ENCODE data around the gene CITED1. TPM values are rescaled to one million over a fixed set of nuclear protein-coding genes. Genes with fewer than 3 reads are reported as not detected.

The CITED1 gene, protein sequence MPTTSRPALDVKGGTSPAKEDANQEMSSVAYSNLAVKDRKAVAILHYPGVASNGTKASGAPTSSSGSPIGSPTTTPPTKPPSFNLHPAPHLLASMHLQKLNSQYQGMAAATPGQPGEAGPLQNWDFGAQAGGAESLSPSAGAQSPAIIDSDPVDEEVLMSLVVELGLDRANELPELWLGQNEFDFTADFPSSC
- total RNA-seq, result 1.1 TPM in 1 of 2 replicates, not detected in the other
- long read RNA-seq, result 0 reads

GRCh38 chrX:72305286-72306084 is at the start of gene CITED1:
CITED1 (minus strand) TSS chrX:72305914; CDS start chrX:72302869, 3,045 bp downstream.
- no peak within 1 kb of the TSS for H3K27ac Mint-ChIP-seq (ENCODE audit: unreplicated experiment)
- H3K27me3 Mint-ChIP-seq (ENCODE audit: unreplicated experiment), result peaks cover 31% of the 10 kb centered on the region
- peaks cover 23% of the 10 kb centered on the region for H3K4me1 Mint-ChIP-seq (ENCODE audit: unreplicated experiment)
- H3K9me3 Mint-ChIP-seq (ENCODE audit: unreplicated experiment), result no peaks in the 10 kb centered on the region
- TF ChIP-seq CTCF (IDR thresholded peaks at IDR 0.05), result no peak
- DNase-seq (ENCODE audit: extremely low spot score, unreplicated experiment), result peak; percentile 83
- peaks cover 4% of the 10 kb centered on the region for H3K36me3 Mint-ChIP-seq (ENCODE audit: unreplicated experiment)
- H3K4me3 Mint-ChIP-seq (ENCODE audit: unreplicated experiment), result peak within 1 kb of the TSS; percentile 81

- H3K4me1 Mint-ChIP-seq (ENCODE audit: unreplicated experiment), result peaks cover 3% of the 10 kb centered on the region
- TF ChIP-seq CTCF (IDR thresholded peaks at IDR 0.05), result no peak
- no peak overlapping the region for H3K27ac Mint-ChIP-seq (ENCODE audit: unreplicated experiment)
- H3K4me3 Mint-ChIP-seq (ENCODE audit: unreplicated experiment), result no peak overlapping the region
- no peak for DNase-seq (ENCODE audit: extremely low spot score, unreplicated experiment)
- H3K36me3 Mint-ChIP-seq (ENCODE audit: unreplicated experiment), result peaks cover 3% of the 10 kb centered on the region
- H3K9me3 Mint-ChIP-seq (ENCODE audit: unreplicated experiment), result no peaks in the 10 kb centered on the region
- H3K27me3 Mint-ChIP-seq (ENCODE audit: unreplicated experiment), result no peaks in the 10 kb centered on the region
These were observed 47.1 kb upstream of the CITED1 start for GRCh38 chrX:72352786-72353185.

- Mint-ChIP-seq H3K4me1 (ENCODE audit: unreplicated experiment) (peaks cover 3% of the 10 kb centered on the region), H3K36me3 (ENCODE audit: unreplicated experiment) (peaks cover 3% of the 10 kb centered on the region), H3K27ac (ENCODE audit: unreplicated experiment) (no peak overlapping the region), H3K4me3 (ENCODE audit: unreplicated experiment) (no peak overlapping the region), H3K9me3 (ENCODE audit: unreplicated experiment) (no peaks in the 10 kb centered on the region), H3K27me3 (ENCODE audit: unreplicated experiment) (no peaks in the 10 kb centered on the region)
- TF ChIP-seq CTCF (IDR thresholded peaks at IDR 0.05), result no peak
- DNase-seq (ENCODE audit: extremely low spot score, unreplicated experiment), result no peak
These were observed 46.1 kb upstream of the CITED1 start for GRCh38 chrX:72351606-72352334.

DNA sequence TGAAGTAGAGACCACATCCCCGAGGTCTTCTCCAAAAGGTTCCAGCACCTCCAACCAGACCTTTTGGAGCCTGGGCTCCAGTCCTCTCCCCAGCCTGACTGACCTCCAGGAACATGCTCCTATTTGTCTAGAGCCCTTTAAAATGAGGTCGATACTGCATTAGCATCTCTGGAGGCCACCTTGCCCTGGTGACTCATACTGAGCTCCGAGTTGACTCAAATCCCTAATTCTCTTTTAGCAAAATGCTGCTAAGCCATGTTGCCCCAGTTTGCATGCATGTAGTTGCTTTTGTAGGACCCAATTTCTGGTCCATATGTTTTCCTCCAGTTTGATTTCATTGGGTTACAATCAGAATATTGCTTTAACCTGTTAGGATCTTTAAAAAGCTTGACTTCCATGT is 43.5 kb upstream of the CITED1 start:
- Mint-ChIP-seq H3K4me3 (ENCODE audit: unreplicated experiment) (no peak overlapping the region), H3K27ac (ENCODE audit: unreplicated experiment) (no peak overlapping the region), H3K36me3 (ENCODE audit: unreplicated experiment) (peaks cover 3% of the 10 kb centered on the region), H3K9me3 (ENCODE audit: unreplicated experiment) (no peaks in the 10 kb centered on the region), H3K27me3 (ENCODE audit: unreplicated experiment) (no peaks in the 10 kb centered on the region), H3K4me1 (ENCODE audit: unreplicated experiment) (peaks cover 3% of the 10 kb centered on the region)
- no peak for DNase-seq (ENCODE audit: extremely low spot score, unreplicated experiment)
- TF ChIP-seq CTCF (IDR thresholded peaks at IDR 0.05), result no peak

Data from osteocyte (in vitro differentiated cells).